ENCODE measurements around the gene MEGF11.

DNA sequence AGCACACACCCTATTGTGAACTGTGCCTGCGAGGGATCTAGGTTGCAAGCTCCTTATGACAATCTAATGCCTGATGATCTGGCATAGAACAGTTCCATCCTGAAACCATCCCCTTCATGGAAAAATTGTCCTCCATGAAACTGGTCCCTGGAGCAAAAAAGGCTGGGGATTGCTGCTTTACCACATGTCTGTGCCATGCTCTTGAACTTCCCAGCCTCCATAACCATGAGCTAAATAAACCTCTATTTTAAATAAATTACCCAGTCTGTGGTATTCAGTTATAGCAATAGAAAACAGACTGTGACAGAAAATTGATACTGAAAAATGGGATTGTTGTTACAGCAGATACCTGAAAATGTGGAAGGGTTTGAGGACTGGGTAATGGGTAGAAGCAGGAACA, 221.5 kb downstream of the MEGF11 start:
- TF ChIP-seq, protein P1, sequence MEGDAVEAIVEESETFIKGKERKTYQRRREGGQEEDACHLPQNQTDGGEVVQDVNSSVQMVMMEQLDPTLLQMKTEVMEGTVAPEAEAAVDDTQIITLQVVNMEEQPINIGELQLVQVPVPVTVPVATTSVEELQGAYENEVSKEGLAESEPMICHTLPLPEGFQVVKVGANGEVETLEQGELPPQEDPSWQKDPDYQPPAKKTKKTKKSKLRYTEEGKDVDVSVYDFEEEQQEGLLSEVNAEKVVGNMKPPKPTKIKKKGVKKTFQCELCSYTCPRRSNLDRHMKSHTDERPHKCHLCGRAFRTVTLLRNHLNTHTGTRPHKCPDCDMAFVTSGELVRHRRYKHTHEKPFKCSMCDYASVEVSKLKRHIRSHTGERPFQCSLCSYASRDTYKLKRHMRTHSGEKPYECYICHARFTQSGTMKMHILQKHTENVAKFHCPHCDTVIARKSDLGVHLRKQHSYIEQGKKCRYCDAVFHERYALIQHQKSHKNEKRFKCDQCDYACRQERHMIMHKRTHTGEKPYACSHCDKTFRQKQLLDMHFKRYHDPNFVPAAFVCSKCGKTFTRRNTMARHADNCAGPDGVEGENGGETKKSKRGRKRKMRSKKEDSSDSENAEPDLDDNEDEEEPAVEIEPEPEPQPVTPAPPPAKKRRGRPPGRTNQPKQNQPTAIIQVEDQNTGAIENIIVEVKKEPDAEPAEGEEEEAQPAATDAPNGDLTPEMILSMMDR (IDR thresholded peaks at IDR 0.05; ENCODE audit: low read length), result no peak
- no peak for TF ChIP-seq EZH2 (IDR thresholded peaks at IDR 0.05; ENCODE audit: borderline replicate concordance, low read length)
